Upper lobe of left lung (tissue), 6 donors: ENCODE results near the gene AFP. TPM values are rescaled to one million over a fixed set of nuclear protein-coding genes. Genes with fewer than 3 reads are reported as not detected.

Source experiments
- ATAC-seq, 2 donors: fragments of 200-7000 bp; cut with Tn5 transposase; one replicate each; pipeline ENCODE4 v1.9.1; 2022; ENCODE audit warnings: mild to moderate bottlenecking in 2 of 2, moderate library complexity in 2 of 2; ENCODE audit not compliant: low FRiP score in 2 of 2
- DNase-seq, 2 donors: peaks; one replicate each; pipeline ENCODE4 v3.0.0-alpha.2; 2019 to 2020
- H3K27ac ChIP-seq, 4 donors: fragments of 200-600 bp; sonication (generic); one replicate each; pipeline ENCODE4 v1.5.1; 2016 to 2019
- H3K27me3 ChIP-seq, 4 donors: fragments of 200-600 bp; sonication (generic); one replicate each; pipeline ENCODE4 v1.5.1; 2017 to 2019
- H3K36me3 ChIP-seq, 4 donors: fragments of 200-600 bp; sonication (generic); one replicate each; pipeline ENCODE4 v1.5.1; 2016 to 2019
- H3K4me1 ChIP-seq, 4 donors: fragments of 200-600 bp; sonication (generic); one replicate each; pipeline ENCODE4 v1.5.1; 2018 to 2019
- H3K4me3 ChIP-seq, 4 donors: fragments of 200-600 bp; sonication (generic); one replicate each; pipeline ENCODE4 v1.5.1; 2017 to 2019; ENCODE audit warnings: mild to moderate bottlenecking in 2 of 4, moderate library complexity in 1 of 4
- H3K9me3 ChIP-seq, 4 donors: fragments of 200-600 bp; sonication (generic); one replicate each; pipeline ENCODE4 v1.5.1; 2018 to 2019
- EP300 ChIP-seq, 4 donors: sonication (generic); formaldehyde crosslinking; IDR thresholded peaks; one replicate each; pipeline ENCODE4 v1.5.1; 2017; ENCODE audit warnings: antibody characterized with exemption in 4 of 4, control low read depth in 2 of 4
- POLR2A ChIP-seq, 4 donors: fragments of 450-650 bp; IDR thresholded peaks; one replicate each; pipeline ENCODE4 v1.5.1; 2016 to 2017; ENCODE audit warnings: antibody characterized with exemption in 4 of 4, mild to moderate bottlenecking in 2 of 4
- POLR2AphosphoS5 ChIP-seq, 2 donors: sonication (generic); formaldehyde crosslinking; IDR thresholded peaks; one replicate each; pipeline ENCODE4 v1.5.1; 2017; ENCODE audit warnings: antibody characterized with exemption in 2 of 2
- WGBS, 2 donors: methylation state at CpG; one replicate each; pipeline ENCODE4 v1.1.5; 2017 to 2018; 5-methylcytosine and 5-hydroxymethylcytosine counted together
- total RNA-seq, 6 donors: library from RNA; depleted of rRNA in 4 of 6; stranded (reverse); fragments of >200 nt in 4 of 6; gene quantifications; one replicate each; pipeline versions ENCODE4 v1.1.0 to v1.2.1, GENCODE V29; 2016 to 2021
- TF ChIP-seq, protein P1 (sequence below), 6 experiments: fragments of 450-650 bp in 4 of 6; fragments of 200-600 bp in 2 of 6; sonication (generic) in 2 of 6; IDR thresholded peaks; one replicate each; pipeline ENCODE4 v1.5.1; 2016 to 2019; ENCODE audit warnings: antibody characterized with exemption in 6 of 6
- donor health status: DM: no; HTN: no; CAD: no; lungs with moderate emphysema.
- donor health status: DM: no; HTN: yes; CAD: no; lungs with severe emphysema.

Gene AFP
- total RNA-seq, 6 donors from 2014 or later, result 1.2 to 2.9 TPM; not detected in 4

DNA sequence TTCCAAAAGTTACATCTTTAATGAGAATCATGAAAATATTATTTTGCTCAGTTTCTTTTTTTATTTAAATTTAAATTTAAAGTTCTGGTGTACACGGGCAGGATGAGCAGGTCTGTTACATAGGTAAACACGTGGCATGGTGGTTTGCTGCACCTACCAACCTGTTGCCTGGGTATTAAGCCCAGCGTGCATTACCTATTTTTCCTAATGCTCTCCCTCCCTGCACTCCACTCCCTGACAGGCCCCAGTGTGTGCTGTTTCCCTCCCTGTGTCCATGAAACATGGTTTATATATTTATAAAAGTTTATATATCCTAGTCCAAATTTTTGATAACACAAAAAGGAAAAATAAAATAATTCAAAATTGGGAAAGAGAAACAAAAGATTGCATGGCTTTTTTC lies 4.0 kb downstream of the AFP start:
- no peaks in the 10 kb centered on the region for H3K4me1 ChIP-seq
- no peak for ATAC-seq
- TF ChIP-seq, protein P1, sequence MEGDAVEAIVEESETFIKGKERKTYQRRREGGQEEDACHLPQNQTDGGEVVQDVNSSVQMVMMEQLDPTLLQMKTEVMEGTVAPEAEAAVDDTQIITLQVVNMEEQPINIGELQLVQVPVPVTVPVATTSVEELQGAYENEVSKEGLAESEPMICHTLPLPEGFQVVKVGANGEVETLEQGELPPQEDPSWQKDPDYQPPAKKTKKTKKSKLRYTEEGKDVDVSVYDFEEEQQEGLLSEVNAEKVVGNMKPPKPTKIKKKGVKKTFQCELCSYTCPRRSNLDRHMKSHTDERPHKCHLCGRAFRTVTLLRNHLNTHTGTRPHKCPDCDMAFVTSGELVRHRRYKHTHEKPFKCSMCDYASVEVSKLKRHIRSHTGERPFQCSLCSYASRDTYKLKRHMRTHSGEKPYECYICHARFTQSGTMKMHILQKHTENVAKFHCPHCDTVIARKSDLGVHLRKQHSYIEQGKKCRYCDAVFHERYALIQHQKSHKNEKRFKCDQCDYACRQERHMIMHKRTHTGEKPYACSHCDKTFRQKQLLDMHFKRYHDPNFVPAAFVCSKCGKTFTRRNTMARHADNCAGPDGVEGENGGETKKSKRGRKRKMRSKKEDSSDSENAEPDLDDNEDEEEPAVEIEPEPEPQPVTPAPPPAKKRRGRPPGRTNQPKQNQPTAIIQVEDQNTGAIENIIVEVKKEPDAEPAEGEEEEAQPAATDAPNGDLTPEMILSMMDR (IDR thresholded peaks at IDR 0.05), result no peak
- no peak for TF ChIP-seq EP300 (IDR thresholded peaks at IDR 0.05)
- DNase-seq, result no peak
- H3K36me3 ChIP-seq, result no peaks in the 10 kb centered on the region
- no peak overlapping the region for H3K27ac ChIP-seq
- H3K4me3 ChIP-seq, result no peak overlapping the region
- 79 to 93% methylated on average over 3 of the region's 3 CpGs for WGBS, 2 donors
- no peaks in the 10 kb centered on the region for H3K9me3 ChIP-seq
- H3K27me3 ChIP-seq, result no peaks in the 10 kb centered on the region

- Histone ChIP-seq H3K4me1 (no peaks in the 10 kb centered on the region), H3K27me3 (no peaks in the 10 kb centered on the region), H3K9me3 (no peaks in the 10 kb centered on the region), H3K4me3 (no peak overlapping the region), H3K27ac (no peak overlapping the region), H3K36me3 (no peaks in the 10 kb centered on the region)
- no peak for TF ChIP-seq POLR2A (IDR thresholded peaks at IDR 0.05)
- no peak for TF ChIP-seq POLR2AphosphoS5 (IDR thresholded peaks at IDR 0.05)
- TF ChIP-seq, protein P1 (IDR thresholded peaks at IDR 0.05), result no peak
- TF ChIP-seq EP300 (IDR thresholded peaks at IDR 0.05), result no peak
- no peak for ATAC-seq
- 96 to 97% methylated on average over 3 of the region's 3 CpGs for WGBS, 2 donors
- DNase-seq, result no peak
These were observed 4.6 kb downstream of the AFP start for GRCh38 chr4:73440653-73441052.

- Histone ChIP-seq H3K27me3 (no peaks in the 10 kb centered on the region), H3K4me1 (no peaks in the 10 kb centered on the region), H3K27ac (no peak overlapping the region), H3K9me3 (no peaks in the 10 kb centered on the region), H3K4me3 (no peak overlapping the region), H3K36me3 (no peaks in the 10 kb centered on the region)
- DNase-seq (no peak), ATAC-seq (no peak)
- TF ChIP-seq, protein P1 (IDR thresholded peaks at IDR 0.05), result no peak
- TF ChIP-seq EP300 (IDR thresholded peaks at IDR 0.05) (no peak), POLR2AphosphoS5 (IDR thresholded peaks at IDR 0.05) (no peak), POLR2A (IDR thresholded peaks at IDR 0.05) (no peak)
- WGBS, 2 donors, result 67 to 71% methylated on average over 5 of the region's 5 CpGs
These were observed 6.3 kb downstream of the AFP start for GRCh38 chr4:73442275-73442674.

- TF ChIP-seq, protein P1 (IDR thresholded peaks at IDR 0.05), result no peak
- no peak for TF ChIP-seq POLR2AphosphoS5 (IDR thresholded peaks at IDR 0.05)
- no peak overlapping the region for H3K4me3 ChIP-seq
- no peak for DNase-seq
- H3K27ac ChIP-seq, result no peak overlapping the region
- 56 to 65% methylated on average over 3 of the region's 3 CpGs for WGBS, 2 donors
- H3K4me1 ChIP-seq, result no peaks in the 10 kb centered on the region
- no peaks in the 10 kb centered on the region for H3K36me3 ChIP-seq
- H3K27me3 ChIP-seq, result no peaks in the 10 kb centered on the region
- no peak for ATAC-seq
- H3K9me3 ChIP-seq, result no peaks in the 10 kb centered on the region
These were observed 7.2 kb downstream of the AFP start for GRCh38 chr4:73443224-73443623.

DNA sequence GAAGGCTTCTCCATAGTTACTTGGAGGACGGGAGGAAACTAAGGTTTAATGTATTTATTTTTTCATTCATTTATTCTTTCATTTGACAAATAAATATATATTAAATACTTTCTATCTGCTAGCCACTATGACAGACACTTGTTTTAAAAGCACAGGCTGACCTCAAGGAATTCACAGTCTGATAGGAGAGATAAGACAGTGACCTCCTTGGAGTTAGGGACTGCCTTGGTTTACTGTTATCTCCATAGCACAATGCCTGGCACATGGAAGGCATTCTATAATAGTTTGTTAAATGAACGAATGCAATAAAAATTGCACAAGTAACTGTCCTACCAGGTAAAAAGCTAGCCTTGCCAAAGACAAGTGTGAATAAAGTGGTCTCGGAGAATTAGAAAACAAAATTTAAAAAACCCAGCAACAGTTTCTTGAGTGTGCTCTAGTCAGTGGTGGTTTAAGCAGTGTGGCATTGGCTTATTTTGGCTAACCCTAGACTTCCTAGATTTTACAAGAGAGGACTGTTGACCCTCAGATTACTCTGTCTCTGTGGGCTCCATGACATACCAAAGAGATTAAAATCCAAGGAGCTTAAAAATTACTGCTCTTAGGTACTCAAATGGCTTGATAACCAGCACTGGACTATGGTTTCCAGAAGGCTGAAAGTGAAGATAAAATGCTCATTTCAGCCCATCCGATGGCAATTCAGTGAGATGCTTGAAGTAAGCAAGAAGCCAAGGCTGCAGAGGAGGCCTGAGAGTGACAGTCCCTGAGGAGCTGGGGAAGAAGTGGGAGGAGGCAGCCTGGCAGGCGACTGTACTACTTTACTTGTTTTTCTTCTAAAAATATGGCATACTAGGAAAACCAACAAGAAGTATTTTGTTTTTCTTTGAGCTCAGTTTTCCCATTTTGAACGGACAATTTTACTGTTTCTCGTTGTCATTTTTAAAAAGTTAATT lies 9.6 kb downstream of the AFP start:
- Histone ChIP-seq H3K4me1 (no peaks in the 10 kb centered on the region), H3K27ac (no peak overlapping the region), H3K27me3 (no peaks in the 10 kb centered on the region), H3K9me3 (no peaks in the 10 kb centered on the region), H3K36me3 (no peaks in the 10 kb centered on the region), H3K4me3 (no peak overlapping the region)
- DNase-seq (no peak), ATAC-seq (no peak)
- TF ChIP-seq POLR2A (IDR thresholded peaks at IDR 0.05), result no peak
- TF ChIP-seq EP300 (IDR thresholded peaks at IDR 0.05), result no peak
- WGBS, 2 donors, result 81 to 83% methylated on average over 7 of the region's 7 CpGs
